ENCODE measurements around the gene SLC45A3.

The SLC45A3 gene

DNA sequence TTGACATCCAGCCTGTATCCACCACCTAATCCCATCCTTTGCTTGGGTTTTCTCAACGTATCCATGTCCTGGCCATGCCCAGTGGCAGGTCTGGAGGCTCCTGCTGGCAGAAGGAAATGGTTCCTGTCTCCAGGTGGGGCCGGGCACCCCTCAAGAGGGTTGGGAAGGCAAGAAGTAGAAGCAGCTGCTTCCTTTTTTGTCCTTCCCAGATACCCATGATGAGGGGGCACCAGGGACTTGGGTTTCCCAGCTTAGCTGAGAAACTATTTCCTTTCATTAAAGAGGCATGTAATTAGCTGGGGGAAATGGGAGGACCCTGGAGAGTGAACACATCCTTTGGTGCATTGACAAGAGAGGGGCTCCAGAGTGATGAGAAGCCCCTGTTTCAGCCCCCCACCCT, 21.1 kb upstream of the SLC45A3 start:
- no peak for DNase-seq (ENCODE audit: low read depth in 3 of 3)

DNA sequence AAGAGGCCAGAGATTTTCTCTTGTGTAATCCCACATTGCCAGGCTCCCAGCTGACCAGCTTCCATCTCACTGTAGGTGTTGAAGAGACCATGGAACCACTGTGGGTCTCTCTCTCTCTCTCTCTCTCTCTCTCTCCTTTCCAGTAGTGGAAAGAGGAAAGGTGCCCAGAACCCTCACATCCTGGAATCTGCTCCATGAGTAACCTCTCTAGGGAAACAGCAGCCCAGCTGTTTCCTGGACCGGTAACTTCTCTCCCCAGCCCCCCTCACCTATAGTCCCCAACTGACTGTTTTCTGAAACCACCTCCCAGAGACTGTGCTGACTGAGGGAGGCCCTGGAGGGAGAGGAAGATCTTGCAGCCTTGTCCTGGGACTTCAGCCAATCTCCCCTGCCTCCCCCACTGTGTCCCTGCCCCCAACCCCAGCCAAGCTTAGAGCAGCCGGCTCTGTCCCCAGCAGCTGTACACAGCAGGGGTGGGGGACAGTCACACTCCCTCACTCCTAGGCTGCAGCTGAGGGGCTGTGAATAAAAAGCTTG, 20.6 kb upstream of the SLC45A3 start:
- no peak for DNase-seq (ENCODE audit: low read depth in 3 of 3)

DNA sequence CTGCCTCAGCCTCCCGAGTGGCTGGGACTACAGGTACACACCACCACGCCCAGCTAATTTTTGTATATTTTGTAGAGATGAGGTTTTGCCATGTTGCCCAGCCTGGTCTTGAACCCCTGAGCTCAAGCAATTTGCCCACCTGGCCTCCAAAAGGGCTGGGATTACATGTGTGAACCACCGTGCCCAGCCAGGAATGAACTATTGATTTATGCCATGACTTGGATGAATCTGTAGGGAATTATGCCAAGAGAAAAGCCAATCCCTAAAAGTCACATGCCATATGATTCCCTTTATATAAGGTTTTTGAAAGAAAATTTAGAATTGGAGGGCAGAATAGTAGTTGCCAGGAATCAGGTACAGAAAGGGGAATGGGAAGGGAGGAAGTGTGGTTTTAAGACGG, 19.1 kb upstream of the SLC45A3 start:
- no peak for DNase-seq (ENCODE audit: low read depth in 3 of 3)

DNA sequence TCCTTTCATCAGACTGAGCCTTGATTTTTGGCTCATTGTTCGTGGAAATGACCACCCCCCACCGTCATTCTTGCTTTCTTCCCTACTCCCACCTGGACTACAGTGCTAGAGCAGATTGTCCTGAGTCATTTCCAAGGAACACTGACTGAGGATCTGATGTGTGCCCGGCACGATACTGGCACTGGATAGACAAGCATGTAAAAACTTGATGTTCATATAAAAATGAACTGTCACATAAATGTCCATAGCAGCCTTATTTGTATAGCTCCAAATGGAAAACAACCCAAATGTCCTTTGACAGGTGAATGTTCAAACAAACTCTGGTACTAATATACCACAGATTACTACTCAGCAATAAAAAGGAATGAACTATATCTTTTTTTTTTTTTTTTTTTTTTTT, 18.6 kb upstream of the SLC45A3 start:
- DNase-seq (ENCODE audit: low read depth in 3 of 3): no peak

DNA sequence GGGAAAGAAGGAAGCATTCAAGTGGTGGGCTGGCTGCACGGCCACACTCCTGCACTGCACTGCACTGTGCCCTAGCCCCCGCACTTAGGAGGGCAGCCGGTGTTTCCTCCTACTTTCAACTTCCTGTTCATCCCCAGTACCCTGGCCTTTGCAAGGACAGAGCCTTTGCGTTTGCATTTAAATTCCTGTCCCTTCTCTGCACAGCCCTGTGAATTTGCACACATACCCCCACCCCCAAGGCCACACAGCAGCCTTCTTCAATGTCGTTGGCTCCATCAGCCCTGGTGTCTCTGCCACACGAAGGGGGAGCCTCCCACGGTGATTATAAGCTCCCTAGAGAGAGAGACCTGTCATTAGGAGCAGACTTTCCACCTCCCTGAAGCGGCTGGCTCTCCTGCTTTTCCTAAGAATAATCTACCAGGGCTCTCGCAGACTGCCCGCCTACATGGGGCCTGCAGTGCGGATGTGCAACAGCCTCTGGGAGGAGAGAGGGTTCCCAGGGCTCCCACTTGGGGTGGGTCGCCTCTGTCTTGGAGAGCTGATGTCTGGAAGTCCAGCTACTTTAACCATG, 13.2 kb upstream of the SLC45A3 start:
- no peak for DNase-seq (ENCODE audit: low read depth in 3 of 3)

DNA sequence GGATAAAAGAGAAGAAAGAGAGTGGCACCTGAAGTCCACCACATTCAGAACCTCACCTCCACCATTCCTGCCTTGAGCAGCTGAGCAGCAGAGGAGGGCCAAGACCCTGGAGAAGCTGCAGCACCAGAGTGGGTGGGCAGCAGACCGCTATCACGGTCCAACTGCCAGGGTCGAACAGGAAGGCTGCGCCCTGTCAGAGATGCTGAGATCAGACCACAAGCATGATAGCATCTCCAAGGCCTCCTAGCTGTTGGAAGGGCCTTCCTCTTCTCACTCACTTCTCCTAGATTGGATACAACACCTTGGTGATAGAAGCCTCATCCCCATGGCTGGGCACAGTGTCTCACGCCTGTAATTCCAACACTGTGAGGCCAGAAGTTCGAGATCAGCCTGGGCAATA, 12.1 kb upstream of the SLC45A3 start:
- DNase-seq (ENCODE audit: low read depth in 3 of 3): no peak

DNA sequence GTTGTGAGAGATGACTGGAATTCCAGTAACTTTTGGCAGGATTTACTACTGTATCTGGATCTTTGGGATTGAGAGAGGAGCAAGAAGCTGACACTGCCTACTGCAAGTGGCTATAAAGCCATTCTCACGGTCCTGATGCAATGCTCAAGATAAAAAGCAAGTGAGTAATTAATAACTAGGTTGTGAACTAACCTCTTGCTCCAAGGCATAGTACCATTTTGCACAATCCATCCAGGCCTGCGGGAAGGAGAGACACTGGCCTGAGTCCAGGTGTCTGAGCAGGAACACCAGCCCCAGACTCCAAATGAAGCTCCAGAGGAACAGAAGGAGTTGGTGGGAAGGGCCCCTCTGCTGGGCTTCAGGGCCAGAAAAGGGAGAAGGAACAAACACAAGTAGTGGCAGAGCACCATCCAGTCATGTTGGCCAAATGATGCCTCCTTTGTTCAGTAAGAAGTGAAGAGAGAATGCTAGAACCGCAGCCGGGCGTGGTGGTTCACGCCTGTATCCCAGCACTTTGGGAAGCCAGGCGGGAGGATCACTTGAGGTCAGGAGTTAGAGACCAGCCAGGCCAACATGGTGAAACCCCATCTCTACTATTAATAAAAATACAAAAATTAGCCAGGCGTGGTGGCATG, 9.9 kb upstream of the SLC45A3 start:
- DNase-seq (ENCODE audit: low read depth in 3 of 3): no peak

DNA sequence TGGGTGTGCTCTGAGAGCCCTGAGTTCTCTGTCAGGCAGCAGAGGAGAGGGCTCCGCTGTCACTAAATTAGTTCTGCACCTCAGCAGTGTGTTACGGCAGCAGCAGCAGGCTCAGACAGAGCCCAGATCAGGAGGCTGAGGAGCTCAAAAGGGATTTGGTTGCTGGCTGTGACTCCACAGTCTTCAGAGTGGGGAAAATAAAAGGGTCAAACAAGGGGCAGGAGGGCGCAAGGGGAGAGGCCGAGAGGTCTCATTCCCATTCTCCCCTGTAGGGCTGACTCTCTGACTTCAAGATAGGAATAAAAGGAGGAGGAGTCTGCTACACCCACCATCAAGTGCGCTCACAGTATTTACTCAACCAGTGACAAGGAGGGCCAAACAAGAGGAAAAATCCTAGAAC, 9.2 kb upstream of the SLC45A3 start:
- no peak for DNase-seq (ENCODE audit: low read depth in 3 of 3)

DNA sequence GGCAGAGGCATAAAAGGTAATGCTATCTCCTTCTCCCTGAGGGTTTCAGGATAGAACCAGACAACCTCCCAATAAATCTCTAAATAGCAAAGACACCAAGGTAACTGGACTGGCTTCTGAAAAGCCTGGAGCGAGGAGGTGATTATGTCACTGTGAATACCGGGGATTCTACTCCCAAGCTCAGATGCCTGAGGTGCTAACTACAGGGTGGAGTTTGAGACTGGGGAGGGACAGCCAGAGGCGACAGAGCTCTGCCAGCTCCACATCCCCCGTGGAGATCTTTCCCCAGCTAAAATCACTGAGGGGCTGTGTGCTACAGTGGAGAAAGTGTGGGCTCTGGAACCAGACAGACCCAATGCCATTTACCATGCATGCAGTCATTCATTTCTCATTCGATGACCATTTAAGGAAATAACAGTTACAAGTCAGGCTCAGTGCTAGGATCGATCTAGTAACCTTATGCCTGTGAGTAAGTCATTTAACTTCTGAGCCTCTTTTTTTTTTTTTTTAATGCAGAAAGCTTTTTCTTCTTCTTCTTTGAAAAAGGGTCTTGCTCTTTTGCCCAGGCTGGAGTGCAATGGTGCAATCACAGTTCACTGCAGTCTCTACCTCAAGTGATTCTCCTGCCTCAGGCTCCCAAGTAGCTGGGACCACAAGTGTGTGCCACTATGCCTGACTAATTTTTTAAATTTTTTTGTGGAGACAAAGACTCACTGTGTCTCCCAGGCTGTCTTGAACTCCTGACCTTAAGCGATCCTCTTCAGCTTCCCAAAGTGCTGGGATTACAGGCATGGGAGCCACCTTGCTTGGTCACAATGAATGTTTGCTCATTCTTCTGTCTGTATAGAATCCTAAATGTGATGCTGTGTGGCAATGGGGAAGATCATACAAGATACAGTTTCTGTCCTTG, 8.1 kb upstream of the SLC45A3 start:
- DNase-seq (ENCODE audit: low read depth in 3 of 3): no peak

DNA sequence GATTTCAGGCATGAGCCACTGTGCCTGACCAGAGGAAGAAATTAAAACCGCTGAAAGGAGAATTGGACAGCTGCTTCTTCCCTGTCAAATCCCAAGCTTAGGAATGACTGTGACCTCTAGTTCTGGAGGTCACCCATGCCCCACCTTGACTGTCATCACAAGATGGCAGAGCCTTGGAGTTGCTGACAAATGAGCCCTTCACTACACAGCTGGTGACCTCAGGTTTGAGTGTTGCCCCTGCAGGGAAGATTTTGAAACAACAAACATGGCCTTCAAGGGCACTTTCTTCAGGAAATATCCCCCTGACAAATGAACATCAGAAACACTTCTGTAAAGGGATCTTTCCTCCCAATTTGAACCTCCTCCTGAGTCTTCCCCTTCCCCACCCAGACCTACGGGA, 6.9 kb upstream of the SLC45A3 start:
- no peak for DNase-seq (ENCODE audit: low read depth in 3 of 3)

DNA sequence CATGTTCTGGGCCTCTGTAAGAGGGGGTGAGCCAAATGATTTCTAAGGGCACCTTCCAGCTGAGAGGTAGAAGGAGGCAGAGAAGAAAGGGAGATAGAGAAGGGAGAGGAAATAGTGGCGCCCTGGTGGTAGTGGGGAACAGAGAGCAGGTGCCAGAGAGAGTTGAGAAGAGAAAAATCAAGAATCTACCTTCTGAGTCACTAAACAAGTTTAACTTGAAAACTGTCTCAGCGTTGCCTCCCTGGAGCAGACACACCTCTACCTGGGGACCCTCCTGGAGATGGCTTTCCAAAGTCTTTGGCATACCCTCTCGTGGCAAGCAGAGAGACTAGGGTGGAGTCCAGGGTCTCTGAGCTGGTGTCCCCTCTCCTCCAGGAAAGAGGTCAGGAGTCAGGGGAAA, 1.1 kb upstream of the SLC45A3 start:
- no peak for DNase-seq (ENCODE audit: low read depth in 3 of 3)

DNA sequence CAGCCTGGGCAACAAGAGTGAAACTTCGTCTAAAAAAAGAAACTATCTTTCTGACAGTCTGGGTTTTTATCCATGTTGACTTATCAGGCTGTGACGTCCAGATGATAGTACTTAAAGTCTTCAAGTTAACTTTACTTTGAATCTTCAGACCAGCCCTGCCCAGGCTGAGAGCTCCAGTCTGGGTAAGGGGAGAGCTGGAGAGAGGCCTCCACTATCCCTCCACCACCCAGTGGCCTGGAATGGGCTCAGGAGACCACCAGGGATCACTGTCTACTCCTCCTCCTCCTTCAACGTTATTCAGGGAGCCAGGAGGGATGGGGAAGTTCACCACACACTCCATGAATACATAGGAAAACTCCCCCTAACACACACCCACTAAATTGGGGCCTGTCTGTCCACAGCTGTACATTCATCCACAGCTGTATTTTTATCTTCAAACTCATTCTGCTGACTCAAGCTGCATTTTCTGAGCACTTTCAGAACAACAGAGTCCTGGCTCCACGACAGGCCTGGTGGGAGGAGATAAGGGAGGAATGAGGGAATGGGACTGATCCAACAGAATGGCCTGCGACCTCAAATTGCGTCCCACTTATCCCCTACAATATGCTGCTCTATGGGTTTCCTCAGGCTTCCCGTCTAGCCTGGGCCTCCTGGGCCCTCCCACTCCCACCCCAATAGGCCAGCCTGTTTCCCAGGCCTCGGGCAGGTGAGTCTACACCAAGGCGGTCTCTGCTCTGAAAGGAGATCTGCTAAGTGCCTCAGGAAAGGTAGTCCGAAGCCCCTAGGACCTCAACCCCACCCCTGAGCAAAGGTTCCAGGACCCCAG, 1.8 kb downstream of the SLC45A3 start:
- DNase-seq (ENCODE audit: low read depth in 3 of 3): no peak

DNA sequence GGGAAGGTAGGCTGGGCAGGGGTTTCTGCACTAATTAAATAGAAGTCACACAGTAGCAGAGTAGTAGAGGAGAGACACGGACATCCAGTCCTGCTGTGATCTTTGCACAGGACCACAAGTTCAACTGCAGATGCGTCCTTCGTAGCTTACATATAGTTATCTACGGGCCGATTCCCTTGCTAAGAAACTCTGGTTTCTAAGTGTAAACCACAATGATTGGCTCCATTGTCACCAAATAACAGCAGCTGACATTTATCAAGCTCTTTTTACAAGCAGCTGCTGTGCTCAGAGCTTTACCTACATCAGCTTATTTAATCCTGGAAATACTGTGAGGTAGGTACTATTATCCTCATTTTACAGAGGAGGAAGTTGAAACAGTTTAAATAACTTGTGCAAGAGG, 3.1 kb downstream of the SLC45A3 start:
- no peak for DNase-seq (ENCODE audit: low read depth in 3 of 3)

DNA sequence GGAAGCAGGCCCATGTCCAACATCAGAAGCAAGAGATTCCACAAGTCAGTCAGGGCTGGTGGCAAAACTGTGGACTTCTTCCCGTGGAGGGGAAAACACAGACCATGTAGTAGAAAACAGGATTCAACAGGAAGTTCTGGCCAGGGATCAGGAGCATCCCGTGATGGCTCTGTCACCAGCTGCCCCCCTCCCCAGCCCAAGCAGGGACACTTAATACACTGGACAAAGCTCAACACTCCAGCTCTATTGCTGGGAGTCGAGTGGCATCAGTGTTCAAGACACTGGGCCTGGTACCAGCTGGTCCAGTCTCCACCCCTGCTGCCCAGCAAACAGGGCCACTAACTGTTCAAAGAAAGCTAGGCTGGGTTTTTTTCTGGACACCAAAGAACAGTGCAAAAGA, 3.7 kb downstream of the SLC45A3 start:
- DNase-seq (ENCODE audit: low read depth in 3 of 3): no peak

DNA sequence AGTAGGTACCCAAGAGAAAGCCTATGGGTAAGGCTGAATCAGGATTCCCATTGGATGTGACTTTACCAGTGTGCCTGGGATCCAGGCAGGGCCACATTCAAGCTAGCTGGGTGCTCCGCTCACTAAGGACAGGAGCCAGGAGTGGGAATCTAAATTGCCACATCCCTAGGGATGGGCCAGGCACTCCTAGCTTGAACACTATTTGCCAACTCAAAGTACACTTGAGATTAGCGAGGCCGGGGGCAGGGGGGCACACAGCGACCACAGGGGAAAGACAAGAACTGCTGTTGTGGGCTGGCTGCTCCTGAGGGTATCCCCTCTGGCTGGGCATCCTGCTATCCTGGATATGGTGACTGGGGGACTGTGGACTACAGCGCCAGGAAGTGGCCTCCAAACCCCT, 4.3 kb downstream of the SLC45A3 start:
- DNase-seq (ENCODE audit: low read depth in 3 of 3): no peak

DNA sequence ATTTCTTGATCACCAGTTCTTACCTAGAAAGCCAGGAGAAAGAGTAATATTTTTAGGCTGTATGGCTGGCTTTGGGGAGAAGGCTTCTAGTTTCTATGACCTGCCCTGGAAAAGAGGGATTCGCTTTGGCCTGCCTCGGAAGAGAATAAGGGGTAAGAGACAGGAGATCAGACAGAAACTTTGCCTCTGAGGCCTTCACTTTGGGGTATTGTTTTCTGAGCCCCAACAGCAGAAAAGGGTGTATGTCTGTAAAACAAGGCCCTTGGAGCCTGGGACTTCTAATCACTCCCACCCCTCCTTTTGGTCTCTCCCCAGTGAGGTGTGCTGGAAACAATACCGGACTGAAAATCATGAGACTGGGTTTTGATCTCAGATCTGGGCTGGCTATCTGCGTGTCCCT, 5.1 kb downstream of the SLC45A3 start:
- no peak for DNase-seq (ENCODE audit: low read depth in 3 of 3)

DNA sequence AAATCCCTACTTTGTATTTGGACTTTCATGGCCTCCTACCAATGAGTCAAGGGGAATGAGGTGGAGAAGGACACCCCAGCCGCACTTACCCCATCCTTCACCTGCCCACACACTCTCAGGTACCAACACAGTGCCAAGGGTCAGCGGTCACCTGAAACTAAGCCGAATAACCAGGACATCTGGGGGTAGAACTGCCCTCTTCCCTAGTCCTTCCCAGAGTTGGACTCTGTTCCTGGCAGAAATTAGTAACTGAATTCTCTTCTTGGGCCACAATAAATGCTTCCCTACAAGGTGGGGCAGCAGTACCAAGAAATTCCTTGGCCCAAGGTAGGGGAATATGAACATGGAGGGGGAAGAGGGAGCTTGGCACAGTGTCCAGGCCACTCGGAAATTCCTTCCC, 7.3 kb downstream of the SLC45A3 start:
- DNase-seq (ENCODE audit: low read depth in 3 of 3): no peak

DNA sequence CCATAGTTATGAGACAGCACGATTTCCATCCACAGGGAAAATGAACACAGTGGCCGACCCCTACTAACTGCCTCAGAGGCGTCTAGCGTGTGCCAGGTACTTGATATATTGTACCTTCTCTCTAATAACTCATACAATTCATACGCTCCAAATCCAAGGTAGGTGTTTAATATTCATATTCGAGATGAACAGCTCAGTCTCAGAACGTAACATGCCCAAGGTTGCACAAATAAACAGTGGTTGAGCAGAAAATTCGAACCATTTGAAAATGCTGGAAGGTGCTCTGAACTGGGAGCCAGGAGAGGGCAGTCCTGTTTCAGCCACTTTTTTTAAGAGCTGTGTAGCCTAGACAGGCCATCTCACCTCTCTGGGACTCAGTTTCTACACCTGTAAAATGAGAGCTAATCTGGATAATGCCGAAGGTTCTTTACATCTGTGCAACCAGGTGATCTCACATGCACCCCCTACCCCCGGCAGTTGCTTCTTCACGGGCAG, 7.9 kb downstream of the SLC45A3 start:
- no peak for DNase-seq (ENCODE audit: low read depth in 3 of 3)

DNA sequence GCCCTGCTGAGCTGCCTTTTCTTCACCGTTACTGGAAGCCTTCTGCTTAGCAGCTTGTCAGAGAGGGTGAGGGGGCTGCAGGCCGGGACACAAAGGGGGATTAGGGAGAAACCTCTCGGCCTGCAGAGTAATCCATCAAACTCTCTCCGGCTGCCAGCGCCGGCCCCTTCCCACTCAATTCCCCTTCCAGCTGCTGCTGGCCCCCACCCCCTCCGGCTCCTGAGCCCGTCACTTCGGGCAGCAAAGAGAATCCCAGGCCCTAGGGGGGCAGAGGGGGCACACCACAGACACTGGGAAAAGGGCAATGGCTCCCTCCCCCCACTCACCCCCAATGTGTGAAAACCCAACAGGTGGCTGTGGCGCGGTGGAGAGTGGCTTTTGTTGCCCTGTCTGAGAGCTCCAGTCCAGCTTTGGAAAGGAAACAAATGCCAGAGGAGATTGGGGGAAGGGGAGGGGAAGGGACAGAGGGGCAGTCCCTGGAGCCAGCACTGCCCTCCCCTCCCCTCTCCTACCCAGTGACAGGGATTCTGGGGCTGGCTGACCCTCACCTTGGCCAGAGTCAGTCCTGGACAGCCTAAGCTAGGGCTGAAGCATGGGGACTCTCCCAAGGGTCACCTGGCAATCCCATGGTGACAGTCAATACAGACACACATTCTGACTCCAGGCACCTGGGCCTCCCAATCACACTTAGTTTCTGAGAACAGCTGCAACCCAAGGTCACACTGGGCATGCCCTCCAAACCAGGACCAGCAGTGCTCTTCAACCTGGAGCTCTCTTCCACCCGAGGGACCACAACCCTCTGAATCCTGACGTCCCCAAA, 9.5 kb downstream of the SLC45A3 start:
- DNase-seq (ENCODE audit: low read depth in 3 of 3): no peak

DNA sequence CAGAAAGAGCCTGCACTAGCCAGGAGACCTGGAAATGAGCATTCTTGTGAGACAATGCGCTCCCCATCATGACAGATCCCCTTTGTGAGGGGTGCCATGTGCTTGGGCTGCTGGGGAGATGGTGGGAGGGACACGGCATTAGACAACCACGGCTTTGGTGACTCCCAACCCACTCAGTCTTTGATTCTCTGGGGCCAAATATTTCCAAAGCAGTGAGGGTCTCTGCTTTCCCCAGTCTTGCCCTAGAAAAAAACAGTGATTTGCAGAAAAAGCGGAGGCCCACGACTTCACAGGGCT, 10.2 kb downstream of the SLC45A3 start:
- no peak for DNase-seq (ENCODE audit: low read depth in 3 of 3)
